Ishikawa (cell line): ENCODE measurements around the gene AARSD1.
A peak's percentile ranks its signal among the peaks of the same experiment; 100 is the strongest.

Source experiments
- TAF1 ChIP-seq: IDR thresholded peaks from 2 replicates; pipeline ENCODE4 v1.6.1; 2012; ENCODE audit warnings: low read depth, mild to moderate bottlenecking
- TF ChIP-seq, protein P1 (sequence below): IDR thresholded peaks from 2 replicates; pipeline ENCODE4 v1.6.1; 2012

DNA sequence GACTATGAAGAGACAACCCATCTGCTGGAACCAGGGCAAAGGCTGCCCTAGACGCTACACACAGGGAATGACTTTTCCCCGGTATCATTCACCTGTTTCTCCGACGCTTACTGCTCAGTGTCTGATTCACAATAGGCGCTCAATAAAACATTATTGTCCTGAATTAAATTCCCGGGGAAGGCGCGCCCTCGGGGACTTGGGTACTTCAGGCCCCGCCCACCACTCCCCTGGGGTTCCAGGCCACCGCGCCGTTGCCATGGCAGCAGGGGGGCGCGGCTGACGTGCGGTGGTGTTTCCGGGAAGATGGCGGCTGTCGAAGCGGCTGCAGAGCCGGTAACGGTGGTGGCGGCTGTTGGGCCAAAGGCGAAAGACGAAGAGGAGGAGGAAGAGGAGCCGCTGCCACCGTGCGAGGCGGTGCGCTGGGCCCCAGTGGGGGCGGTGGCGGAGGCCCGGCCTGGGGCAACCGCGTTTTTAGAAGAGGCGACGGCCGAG lies 16.1 kb upstream of the AARSD1 start, which contains the start of gene RUNDC1:
- TF ChIP-seq TAF1: peak; percentile 91
- TF ChIP-seq, protein P1, sequence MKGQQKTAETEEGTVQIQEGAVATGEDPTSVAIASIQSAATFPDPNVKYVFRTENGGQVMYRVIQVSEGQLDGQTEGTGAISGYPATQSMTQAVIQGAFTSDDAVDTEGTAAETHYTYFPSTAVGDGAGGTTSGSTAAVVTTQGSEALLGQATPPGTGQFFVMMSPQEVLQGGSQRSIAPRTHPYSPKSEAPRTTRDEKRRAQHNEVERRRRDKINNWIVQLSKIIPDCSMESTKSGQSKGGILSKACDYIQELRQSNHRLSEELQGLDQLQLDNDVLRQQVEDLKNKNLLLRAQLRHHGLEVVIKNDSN: no peak
